Activated CD4-positive, alpha-beta memory T cell treated with anti-CD3 and anti-CD28 coated beads for 36 hours (primary cell): ENCODE measurements around the gene RFNG. TPM values are rescaled to one million over a fixed set of nuclear protein-coding genes. Genes with fewer than 3 reads are reported as not detected.
A peak's percentile ranks its signal among the peaks of the same experiment; 100 is the strongest.

ENCODE experiments used
- CTCF ChIA-PET: fragments of 350-600 bp; sonication (Branson Sonifier 250); formaldehyde crosslinking; loops from one replicate; lab custom pipeline; 2021; ENCODE audit warnings: antibody characterized with exemption, inconsistent platforms; lab: Charles Lee
- POLR2A ChIA-PET: fragments of 350-600 bp; sonication (Branson Sonifier 250); formaldehyde crosslinking; loops from one replicate; lab custom pipeline; 2021; ENCODE audit warnings: antibody characterized with exemption; lab: Charles Lee
- DNase-seq: peaks from one replicate; pipeline ENCODE4 v3.0.0-alpha.2; 2020
- H3K27ac Mint-ChIP-seq: one replicate; pipeline ENCODE4 v1.8.0; 2021; ENCODE audit warnings: mixed read lengths
- H3K27me3 Mint-ChIP-seq: one replicate; pipeline ENCODE4 v1.8.0; 2021; ENCODE audit warnings: mixed read lengths
- H3K36me3 Mint-ChIP-seq: one replicate; pipeline ENCODE4 v1.8.0; 2021; ENCODE audit warnings: mixed read lengths
- H3K4me1 Mint-ChIP-seq: one replicate; pipeline ENCODE4 v1.8.0; 2021; ENCODE audit warnings: low read depth, mixed read lengths
- H3K4me3 Mint-ChIP-seq: one replicate; pipeline ENCODE4 v1.8.0; 2021; ENCODE audit warnings: mild to moderate bottlenecking, mixed read lengths
- H3K9me3 Mint-ChIP-seq: one replicate; pipeline ENCODE4 v1.8.0; 2021; ENCODE audit warnings: mixed read lengths
- intact Hi-C: fragments of 100-400 bp; cut with micrococcal nuclease; formaldehyde crosslinking; loops from one replicate; pipeline ENCODE4 v1.15.1; 2023
- total RNA-seq, 2 experiments: library from RNA; stranded (reverse); gene quantifications; one replicate each; pipeline ENCODE4 v1.2.3, GENCODE V29; 2021

The RFNG gene
- total RNA-seq, 2 experiments from 2014 or later: 16.5 to 17.5 TPM

DNA sequence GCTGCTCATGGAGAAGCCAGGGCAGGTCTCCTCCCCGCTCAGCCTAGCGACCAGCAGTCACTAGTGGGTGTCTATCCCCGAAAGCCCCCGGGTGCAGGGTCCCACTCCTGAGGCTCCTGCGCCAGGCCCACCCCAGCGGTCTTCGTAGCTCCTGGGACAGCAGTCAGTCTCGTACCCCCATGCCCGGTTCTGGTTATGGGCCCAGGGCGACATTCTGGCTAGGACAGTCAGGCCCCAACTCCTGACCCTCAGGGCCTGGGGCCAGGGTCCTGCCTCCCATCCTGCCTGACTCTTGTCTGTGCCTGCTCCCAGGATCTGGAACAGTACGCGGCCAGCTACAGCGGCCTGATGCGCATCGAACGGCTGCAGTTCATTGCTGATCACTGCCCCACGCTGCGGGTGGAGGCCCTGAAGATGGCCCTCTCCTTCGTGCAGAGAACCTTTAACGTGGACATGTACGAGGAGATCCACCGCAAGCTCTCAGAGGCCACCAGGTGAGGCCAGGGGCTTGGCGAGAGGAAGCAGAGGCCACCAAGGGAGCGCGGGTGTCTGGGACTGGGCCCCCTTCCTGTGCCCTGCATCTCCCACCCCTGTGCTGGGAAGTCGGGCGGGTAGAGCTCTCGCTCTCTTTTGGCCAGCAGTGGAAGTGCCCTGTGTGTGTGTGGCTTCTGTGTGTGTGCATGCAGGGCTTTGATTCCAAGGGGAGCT lies 2.1 kb upstream of the RFNG start:
- H3K9me3 Mint-ChIP-seq: no peaks in the 10 kb centered on the region
- no peaks in the 10 kb centered on the region for H3K27me3 Mint-ChIP-seq
- peaks cover 21% of the 10 kb centered on the region for H3K4me1 Mint-ChIP-seq
- DNase-seq: no peak
- ChIA-PET CTCF (interaction anchor here (0.9 to 1.1 kb wide), 2 partner anchors 16 to 94 kb away, joined by 3 to 4 read pairs; partner anchors contain the start of gene DCXR), POLR2A (interaction anchor here (0.5 to 3.0 kb wide), 2 partner anchors 16 to 105 kb away, joined by 3 to 9 read pairs; partner anchors contain the start of gene DCXR)
- peak overlapping the region; percentile 82 for H3K4me3 Mint-ChIP-seq
- intact Hi-C loops: no loop called here
- H3K27ac Mint-ChIP-seq: no peak overlapping the region
- H3K36me3 Mint-ChIP-seq: peaks cover 8% of the 10 kb centered on the region

- Mint-ChIP-seq H3K27ac (no peak overlapping the region), H3K9me3 (no peaks in the 10 kb centered on the region), H3K4me1 (peaks cover 21% of the 10 kb centered on the region), H3K27me3 (no peaks in the 10 kb centered on the region), H3K36me3 (peaks cover 8% of the 10 kb centered on the region), H3K4me3 (peak overlapping the region; percentile 82)
- ChIA-PET POLR2A (interaction anchor here (0.5 to 3.0 kb wide), 2 partner anchors 15 to 105 kb away, joined by 3 to 9 read pairs; partner anchors contain the start of gene DCXR), CTCF (interaction anchor here (1.1 to 1.5 kb wide), 2 partner anchors 22 to 94 kb away, joined by 3 to 6 read pairs; partner anchors contain the start of gene RAC3)
- intact Hi-C loops: no loop called here
- DNase-seq: no peak
Observed at GRCh38 chr17:82053130-82053529, 1.5 kb upstream of the RFNG start.

- H3K4me3 Mint-ChIP-seq: peak overlapping the region; percentile 82
- H3K4me1 Mint-ChIP-seq: peaks cover 21% of the 10 kb centered on the region
- intact Hi-C loops: no loop called here
- no peaks in the 10 kb centered on the region for H3K27me3 Mint-ChIP-seq
- POLR2A ChIA-PET: interaction anchor here (1.0 to 3.0 kb wide), 2 partner anchors 11 to 15 kb away, joined by 3 to 9 read pairs; partner anchors contain the start of gene DCXR
- DNase-seq: no peak
- no peaks in the 10 kb centered on the region for H3K9me3 Mint-ChIP-seq
- CTCF ChIA-PET: interaction anchor here (1.0 to 1.5 kb wide), 2 partner anchors 22 to 93 kb away, joined by 4 to 6 read pairs; partner anchors contain the start of gene RAC3
- no peak overlapping the region for H3K27ac Mint-ChIP-seq
- peaks cover 3% of the 10 kb centered on the region for H3K36me3 Mint-ChIP-seq
Observed at GRCh38 chr17:82052638-82053059, 1.0 kb upstream of the RFNG start.

DNA sequence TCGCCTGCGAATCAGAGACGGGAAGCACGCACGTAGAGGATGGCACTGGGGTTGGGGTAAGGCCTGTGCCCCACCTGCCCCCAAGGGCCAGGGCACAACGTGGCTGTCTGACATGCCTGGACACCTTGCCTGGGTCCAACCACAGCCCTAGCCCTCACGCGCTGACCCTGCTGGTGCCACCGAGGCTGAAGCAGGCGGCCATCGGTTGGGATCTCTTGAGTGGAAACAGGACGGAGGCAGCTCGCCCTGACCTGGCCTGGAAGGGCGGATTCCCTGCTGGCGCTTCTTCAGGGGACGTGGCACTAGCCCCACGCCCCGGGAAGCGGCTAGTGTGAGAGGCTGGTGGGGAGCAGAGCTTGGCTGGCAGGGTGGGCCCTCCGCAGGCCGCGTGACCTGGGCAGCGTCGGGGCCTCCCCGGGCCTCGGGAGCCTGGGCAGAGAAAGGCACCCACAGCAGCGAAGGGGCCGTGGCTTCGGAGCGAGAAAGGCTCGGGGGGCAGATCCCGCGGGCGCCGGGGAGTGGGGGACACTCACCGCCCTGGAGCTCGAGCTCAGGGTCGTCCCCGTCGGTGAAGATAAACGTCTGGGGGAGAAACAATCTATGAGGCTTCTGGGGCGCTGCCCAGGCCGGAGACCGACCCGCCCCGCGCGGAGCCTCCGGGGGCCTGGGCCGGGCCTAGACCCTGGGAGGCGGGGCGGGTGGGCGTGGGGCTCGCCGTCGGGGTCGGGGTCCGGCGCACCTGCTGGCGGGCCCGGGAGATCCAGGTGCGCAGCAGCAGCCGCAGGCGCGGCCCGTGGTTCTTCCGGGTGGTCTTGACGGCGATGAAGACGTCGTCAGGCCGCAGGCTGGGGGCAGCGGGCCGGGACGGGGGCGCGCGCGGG lies 610 bp downstream of the RFNG start:
- DNase-seq: no peak
- POLR2A ChIA-PET: interaction anchor here (0.8 to 3.0 kb wide), 4 partner anchors 13 to 47 kb away, joined by 4 to 9 read pairs (median 4); partner anchors contain the start of genes DCXR, DUS1L and FASN
- Mint-ChIP-seq H3K4me3 (peak overlapping the region; percentile 83), H3K9me3 (no peaks in the 10 kb centered on the region), H3K27me3 (no peaks in the 10 kb centered on the region), H3K27ac (no peak overlapping the region), H3K36me3 (peaks cover 2% of the 10 kb centered on the region), H3K4me1 (peaks cover 21% of the 10 kb centered on the region)
- intact Hi-C loops: no loop called here
- CTCF ChIA-PET: interaction anchor here (1.2 to 1.7 kb wide), 4 partner anchors 13 to 92 kb away, joined by 3 to 10 read pairs (median 6); partner anchors contain the start of gene DCXR

DNA sequence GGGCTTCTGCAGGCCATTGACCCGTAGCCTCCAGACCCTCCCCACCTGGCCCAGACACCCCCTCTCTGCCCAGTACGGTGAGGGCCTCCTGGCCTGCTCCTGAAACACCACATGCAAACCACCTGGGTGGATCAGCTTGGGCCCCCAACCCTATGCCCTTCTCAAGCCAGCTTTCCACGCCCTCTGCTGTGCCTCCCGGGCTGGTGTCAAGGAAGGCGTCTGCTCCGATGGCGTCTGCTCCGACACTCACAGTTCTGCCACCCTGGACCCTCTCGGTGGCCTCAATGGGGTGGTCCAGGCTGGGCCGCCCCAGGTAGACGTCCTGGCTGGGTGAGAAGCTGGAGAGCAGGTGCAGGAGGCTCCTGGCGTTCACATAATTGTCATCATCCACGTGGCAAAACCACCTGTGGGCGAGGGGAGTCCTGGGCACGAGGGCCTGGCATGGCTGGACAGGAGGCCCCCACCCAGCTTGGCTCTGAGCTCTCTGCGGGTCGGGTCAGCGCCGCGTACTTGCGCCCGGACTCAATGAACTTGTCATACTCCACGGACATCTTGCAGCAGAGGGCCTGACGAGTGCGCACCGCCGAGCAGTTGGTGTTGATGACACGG lies 1.4 kb downstream of the RFNG start:
- Mint-ChIP-seq H3K27me3 (no peaks in the 10 kb centered on the region), H3K27ac (no peak overlapping the region), H3K9me3 (no peaks in the 10 kb centered on the region), H3K36me3 (peaks cover 2% of the 10 kb centered on the region), H3K4me1 (peaks cover 21% of the 10 kb centered on the region), H3K4me3 (peak overlapping the region; percentile 83)
- no peak for DNase-seq
- CTCF ChIA-PET: interaction anchor here (1.2 to 1.7 kb wide), 4 partner anchors 13 to 91 kb away, joined by 3 to 10 read pairs (median 6); partner anchors contain the start of gene DCXR
- POLR2A ChIA-PET: interaction anchor here (0.8 to 1.7 kb wide), 3 partner anchors 12 to 48 kb away, joined by 4 to 5 read pairs (median 4); partner anchors contain the start of genes DCXR, DUS1L and FASN
- intact Hi-C loops: no loop called here

- H3K4me3 Mint-ChIP-seq: no peak overlapping the region
- peaks cover 21% of the 10 kb centered on the region for H3K4me1 Mint-ChIP-seq
- no peak overlapping the region for H3K27ac Mint-ChIP-seq
- intact Hi-C loops: no loop called here
- ChIA-PET POLR2A (no interaction called here), CTCF (interaction anchor here (0.5 to 1.7 kb wide), 2 partner anchors 19 to 51 kb away, joined by 3 to 10 read pairs; no protein-coding TSS in a partner anchor)
- H3K36me3 Mint-ChIP-seq: peaks cover 2% of the 10 kb centered on the region
- DNase-seq: no peak
- H3K27me3 Mint-ChIP-seq: no peaks in the 10 kb centered on the region
- H3K9me3 Mint-ChIP-seq: no peaks in the 10 kb centered on the region
Observed at GRCh38 chr17:82049521-82049971, 2.1 kb downstream of the RFNG start.

GRCh38 chr17:82049106-82049505 lies 2.5 kb downstream of the RFNG start:
- ChIA-PET CTCF (interaction anchor here (0.5 kb wide), 1 partner anchor 51 kb away, joined by 3 read pairs; no protein-coding TSS in a partner anchor), POLR2A (no interaction called here)
- Mint-ChIP-seq H3K9me3 (no peaks in the 10 kb centered on the region), H3K4me1 (peaks cover 21% of the 10 kb centered on the region), H3K27ac (no peak overlapping the region), H3K27me3 (no peaks in the 10 kb centered on the region), H3K36me3 (peaks cover 2% of the 10 kb centered on the region), H3K4me3 (peak overlapping the region; percentile 12)
- DNase-seq: no peak
- intact Hi-C loops: no loop called here

- Mint-ChIP-seq H3K27ac (no peak overlapping the region), H3K36me3 (peaks cover 2% of the 10 kb centered on the region), H3K27me3 (no peaks in the 10 kb centered on the region), H3K4me3 (no peak overlapping the region), H3K4me1 (peaks cover 19% of the 10 kb centered on the region), H3K9me3 (no peaks in the 10 kb centered on the region)
- DNase-seq: no peak
- intact Hi-C loops: no loop called here
- CTCF ChIA-PET: interaction anchor here (1.1 kb wide), 1 partner anchor 18 kb away, joined by 3 read pairs; no protein-coding TSS in a partner anchor
- POLR2A ChIA-PET: no interaction called here
Observed at GRCh38 chr17:82048571-82048971, 3.0 kb downstream of the RFNG start.

- Mint-ChIP-seq H3K9me3 (no peaks in the 10 kb centered on the region), H3K27me3 (no peaks in the 10 kb centered on the region), H3K4me1 (peaks cover 13% of the 10 kb centered on the region), H3K36me3 (peaks cover 2% of the 10 kb centered on the region), H3K27ac (no peak overlapping the region), H3K4me3 (no peak overlapping the region)
- intact Hi-C loops: no loop called here
- CTCF ChIA-PET: interaction anchor here (1.1 kb wide), 1 partner anchor 17 kb away, joined by 3 read pairs; no protein-coding TSS in a partner anchor
- POLR2A ChIA-PET: no interaction called here
- DNase-seq: no peak
Observed at GRCh38 chr17:82047914-82048570, 3.6 kb downstream of the RFNG start.

- DNase-seq: no peak
- no peak overlapping the region for H3K27ac Mint-ChIP-seq
- no peak overlapping the region for H3K4me3 Mint-ChIP-seq
- intact Hi-C loops: no loop called here
- H3K27me3 Mint-ChIP-seq: no peaks in the 10 kb centered on the region
- POLR2A ChIA-PET: no interaction called here
- CTCF ChIA-PET: no interaction called here
- H3K36me3 Mint-ChIP-seq: peaks cover 2% of the 10 kb centered on the region
- H3K9me3 Mint-ChIP-seq: no peaks in the 10 kb centered on the region
- peaks cover 10% of the 10 kb centered on the region for H3K4me1 Mint-ChIP-seq
Observed at GRCh38 chr17:82047379-82047778, 4.2 kb downstream of the RFNG start.

DNA sequence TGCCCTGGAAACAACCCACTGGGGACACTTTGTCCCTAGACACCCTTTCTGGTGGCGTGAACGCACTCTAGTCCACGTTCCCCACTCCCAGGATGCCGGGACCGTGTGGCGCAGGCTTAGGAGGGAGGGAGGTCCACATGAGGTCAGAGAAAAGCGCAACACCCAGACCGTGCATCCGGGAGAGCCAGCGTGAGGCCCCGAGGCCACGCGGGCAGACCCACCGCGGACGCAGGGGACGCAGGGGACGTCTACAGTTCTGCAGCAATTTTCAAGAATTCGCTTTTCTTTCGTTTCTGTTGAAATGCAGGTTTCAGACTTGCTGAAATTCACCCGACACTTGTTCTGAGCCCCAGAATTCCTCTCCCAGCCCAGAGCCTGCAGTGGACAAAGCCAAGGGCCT lies 4.7 kb downstream of the RFNG start:
- intact Hi-C loops: no loop called here
- ChIA-PET CTCF (no interaction called here), POLR2A (no interaction called here)
- no peak overlapping the region for H3K27ac Mint-ChIP-seq
- peaks cover 2% of the 10 kb centered on the region for H3K36me3 Mint-ChIP-seq
- DNase-seq: no peak
- H3K9me3 Mint-ChIP-seq: no peaks in the 10 kb centered on the region
- H3K4me1 Mint-ChIP-seq: peaks cover 10% of the 10 kb centered on the region
- no peaks in the 10 kb centered on the region for H3K27me3 Mint-ChIP-seq
- no peak overlapping the region for H3K4me3 Mint-ChIP-seq
